HepG2 (cell line): ENCODE measurements around the gene PBX4. TPM values are rescaled to one million over a fixed set of nuclear protein-coding genes. Genes with fewer than 3 reads are reported as not detected.

Experiments
- AKNA ChIP-seq: sonication (generic); formaldehyde crosslinking; IDR thresholded peaks from 2 replicates; pipeline ENCODE4 v1.4.0; 2020; ENCODE audit warnings: missing genetic modification reagents, borderline replicate concordance
- BRCA1 ChIP-seq: sonication (generic); formaldehyde crosslinking; IDR thresholded peaks from 2 replicates; pipeline ENCODE4 v1.4.0; 2020; ENCODE audit warnings: missing genetic modification reagents
- CBX5 ChIP-seq: sonication (generic); formaldehyde crosslinking; IDR thresholded peaks from 2 replicates; pipeline ENCODE4 v1.4.0; 2020; ENCODE audit warnings: missing genetic modification reagents, borderline replicate concordance
- ELF1 ChIP-seq: sonication (generic); formaldehyde crosslinking; IDR thresholded peaks from 2 replicates; pipeline ENCODE4 v1.4.0; 2020; ENCODE audit warnings: missing genetic modification reagents
- FOXM1 ChIP-seq: sonication (generic); formaldehyde crosslinking; IDR thresholded peaks from 2 replicates; pipeline ENCODE4 v1.5.0; 2020; ENCODE audit warnings: missing genetic modification reagents
- GATA4 ChIP-seq: sonication (generic); IDR thresholded peaks from 2 replicates; pipeline ENCODE4 v1.6.1; 2016; ENCODE audit warnings: antibody characterized with exemption, low read depth, borderline replicate concordance
- NBN ChIP-seq: fragments of 450-650 bp; conservative IDR thresholded peaks from 2 replicates; pipeline ENCODE4 v1.6.1; 2017
- PAX8 ChIP-seq: sonication (generic); formaldehyde crosslinking; IDR thresholded peaks from 2 replicates; pipeline ENCODE4 v1.8.0; 2022; ENCODE audit warnings: mild to moderate bottlenecking, missing genetic modification reagents, borderline replicate concordance
- PAXIP1 ChIP-seq: sonication (generic); formaldehyde crosslinking; conservative IDR thresholded peaks from 2 replicates; pipeline ENCODE4 v1.4.0; 2020; ENCODE audit warnings: mild to moderate bottlenecking, missing genetic modification reagents, moderate library complexity
- TCF12 ChIP-seq, 2 experiments: fragments of 450-650 bp in 1 of 2; sonication (generic) in 1 of 2; formaldehyde crosslinking in 1 of 2; IDR thresholded peaks; 2 replicates each; pipeline versions ENCODE4 v1.6.1 to v1.8.0; 2017 to 2022; ENCODE audit warnings: antibody characterized with exemption in 1 of 2, mild to moderate bottlenecking in 1 of 2, missing genetic modification reagents in 1 of 2, moderate library complexity in 1 of 2
- THAP9 ChIP-seq: sonication (generic); formaldehyde crosslinking; IDR thresholded peaks from 2 replicates; pipeline ENCODE4; 2020; ENCODE audit warnings: missing genetic modification reagents, mild to moderate bottlenecking, borderline replicate concordance
- ZFP36 ChIP-seq: fragments of 150-350 bp; IDR thresholded peaks from 2 replicates; pipeline ENCODE4 v1.6.1; 2018; ENCODE audit warnings: borderline replicate concordance, low read length, low read depth; ENCODE audit not compliant: partially characterized antibody
- ZNF451 ChIP-seq: sonication (generic); formaldehyde crosslinking; IDR thresholded peaks from 2 replicates; pipeline ENCODE4 v1.5.0; 2020; ENCODE audit warnings: mild to moderate bottlenecking, missing genetic modification reagents
- ZNF496 ChIP-seq: sonication (generic); formaldehyde crosslinking; IDR thresholded peaks from 2 replicates; pipeline ENCODE4 v1.8.1; 2023; ENCODE audit warnings: mild to moderate bottlenecking, moderate library complexity, missing genetic modification reagents; ENCODE audit not compliant: insufficient replicate concordance
- ZNF558 ChIP-seq: sonication (generic); formaldehyde crosslinking; IDR thresholded peaks from 2 replicates; pipeline ENCODE4 v1.9.0; 2022; ENCODE audit warnings: mild to moderate bottlenecking, missing genetic modification reagents, borderline replicate concordance
- ZNF75D ChIP-seq: sonication (generic); formaldehyde crosslinking; IDR thresholded peaks from 2 replicates; pipeline ENCODE4 v1.8.1; 2023; ENCODE audit warnings: missing genetic modification reagents, mild to moderate bottlenecking, borderline replicate concordance
- ZNF777 ChIP-seq: sonication (generic); formaldehyde crosslinking; IDR thresholded peaks from 2 replicates; pipeline ENCODE4 v1.4.0; 2020; ENCODE audit warnings: missing genetic modification reagents
- polyA plus RNA-seq, 8 experiments: library from polyadenylated mRNA; depleted of rRNA in 3 of 8; stranded (reverse) in 7 of 8; unstranded in 1 of 8; fragments of >200 nt; fragmentation: Illumina TruSeq in 4 of 8; extraction: Trizol in 4 of 8; gene quantifications; 2 replicates each; pipeline versions ENCODE4 v1.2.1 to v1.2.3, GENCODE V29; 2011 to 2016; ENCODE audit warnings: low read depth in 4 of 8, missing spikeins in 1 of 8, mixed read lengths in 1 of 8; ENCODE audit not compliant: insufficient read depth in 1 of 8
- total RNA-seq, 5 experiments: library from RNA; depleted of rRNA; stranded (reverse); fragments of >200 nt; fragmentation: Illumina TruSeq; extraction: Trizol; gene quantifications; 2 replicates each; pipeline ENCODE4 v1.2.3, GENCODE V29; 2016; ENCODE audit warnings: low read depth in 1 of 5

The PBX4 gene
- total and polyA plus RNA-seq, 2 of the 13 experiments (the other 11 are each of a cell fraction or from before 2014, with no cell fraction given) = not detected

GRCh38 chr19:19663256-19664120, 45.0 kb upstream of the PBX4 start, which contains the start of gene ATP13A1 (continued):
- no peak for TF ChIP-seq ZNF451
- peak; percentile 36; the same call in 1 of the 2 replicates for TF ChIP-seq PAXIP1 (CRISPR knock-in tag)
- peak; percentile 95 for TF ChIP-seq THAP9 (CRISPR knock-in tag)
- no peak for TF ChIP-seq TCF12 (IDR thresholded peaks at IDR 0.05)
- TF ChIP-seq TCF12 (CRISPR knock-in tag; IDR thresholded peaks at IDR 0.05) = no peak
- TF ChIP-seq ZNF75D (CRISPR knock-in tag) = no peak
- TF ChIP-seq GATA4 = peak; percentile 44; the same call in 1 of the 2 replicates
- TF ChIP-seq AKNA (CRISPR knock-in tag) = no peak
- TF ChIP-seq ZFP36 = no peak
- no peak; the same call in 1 of the 2 replicates for TF ChIP-seq ZNF558 (CRISPR knock-in tag)
- no peak for TF ChIP-seq NBN
- peak; percentile 97 for TF ChIP-seq ELF1 (CRISPR knock-in tag)
- TF ChIP-seq BRCA1 (CRISPR knock-in tag) = 0 out of 2 replicates have a peak, but pooled peaks have one; percentile 53
- TF ChIP-seq PAX8 (CRISPR knock-in tag) = no peak
- TF ChIP-seq ZNF496 = no peak
- TF ChIP-seq CBX5 = no peak
- TF ChIP-seq ZNF777 = peak; percentile 49
- no peak for TF ChIP-seq FOXM1
